ENCODE measurements around the gene COA6.

Gene COA6

GRCh38 chr1:234327577-234328164 lies 45.6 kb upstream of the COA6 start:
- Histone ChIP-seq H3K4me1 (peaks cover 0 to 5% (median 0%) of the 10 kb centered on the region in 4 donors), H3K9me3 (no peaks in the 10 kb centered on the region), H3K27ac (no peak overlapping the region), H3K4me3 (no peak overlapping the region), H3K36me3 (no peaks in the 10 kb centered on the region), H3K27me3 (peaks cover 0 to 23% of the 10 kb centered on the region in 2 donors)
- intact Hi-C loops (cut with DNase I; ENCODE audit: low total_unique reads) = loop anchor here (10.0 kb wide), 1 partner anchor 213 kb away; no protein-coding TSS in a partner anchor
- DNase-seq = no peak
- TF ChIP-seq CTCF (IDR thresholded peaks at IDR 0.05) = no peak

- no peak overlapping the region for H3K4me3 ChIP-seq
- H3K27me3 ChIP-seq = peaks cover 0 to 7% of the 10 kb centered on the region in 2 donors
- no peak overlapping the region for H3K27ac ChIP-seq
- no peak for TF ChIP-seq CTCF (IDR thresholded peaks at IDR 0.05)
- intact Hi-C loops (cut with DNase I; ENCODE audit: low total_unique reads) = no loop called here
- H3K9me3 ChIP-seq = peaks cover 0 to 7% (median 0%) of the 10 kb centered on the region in 3 donors
- no peak for DNase-seq
- peaks cover 0 to 5% (median 0%) of the 10 kb centered on the region in 4 donors for H3K4me1 ChIP-seq
- no peaks in the 10 kb centered on the region for H3K36me3 ChIP-seq
These were observed 42.4 kb upstream of the COA6 start for GRCh38 chr1:234330843-234331215.

GRCh38 chr1:234331507-234331906 lies 41.7 kb upstream of the COA6 start:
- Histone ChIP-seq H3K27ac (no peak overlapping the region), H3K27me3 (peaks cover 0 to 3% of the 10 kb centered on the region in 2 donors), H3K9me3 (peaks cover 0 to 14% (median 5%) of the 10 kb centered on the region in 3 donors), H3K4me3 (no peak overlapping the region), H3K36me3 (no peaks in the 10 kb centered on the region), H3K4me1 (peaks cover 0 to 5% (median 0%) of the 10 kb centered on the region in 4 donors)
- no peak for DNase-seq
- intact Hi-C loops (cut with DNase I; ENCODE audit: low total_unique reads) = no loop called here
- no peak for TF ChIP-seq CTCF (IDR thresholded peaks at IDR 0.05)

GRCh38 chr1:234336359-234336758 lies 36.9 kb upstream of the COA6 start:
- peaks cover 0 to 27% (median 13%) of the 10 kb centered on the region in 3 donors for H3K9me3 ChIP-seq
- no peak overlapping the region for H3K27ac ChIP-seq
- DNase-seq = no peak
- H3K4me1 ChIP-seq = no peaks in the 10 kb centered on the region
- peaks cover 0 to 2% of the 10 kb centered on the region in 2 donors for H3K27me3 ChIP-seq
- H3K36me3 ChIP-seq = no peaks in the 10 kb centered on the region
- H3K4me3 ChIP-seq = no peak overlapping the region
- no peak for TF ChIP-seq CTCF (IDR thresholded peaks at IDR 0.05)
- intact Hi-C loops (cut with DNase I; ENCODE audit: low total_unique reads) = no loop called here

- Histone ChIP-seq H3K9me3 (peaks cover 0 to 27% (median 13%) of the 10 kb centered on the region in 3 donors), H3K4me1 (no peaks in the 10 kb centered on the region), H3K27ac (no peak overlapping the region), H3K27me3 (peaks cover 0 to 2% of the 10 kb centered on the region in 2 donors), H3K36me3 (no peaks in the 10 kb centered on the region), H3K4me3 (no peak overlapping the region)
- no peak for TF ChIP-seq CTCF (IDR thresholded peaks at IDR 0.05)
- DNase-seq = no peak
- intact Hi-C loops (cut with DNase I; ENCODE audit: low total_unique reads) = no loop called here
These were observed 36.0 kb upstream of the COA6 start for GRCh38 chr1:234337233-234337632.

All from tibial artery (tissue), 4 donors.